GM13976 (cell line): ENCODE data around the gene LMCD1.

Source experiments
- DNase-seq: peaks from one replicate; pipeline ENCODE4 v3.0.0; 2012; ENCODE audit warnings: low spot score
- in situ Hi-C: fragments of 300-500 bp; cut with MboI; formaldehyde crosslinking; loops from one replicate; pipeline ENCODE4 v1.12.0; 2022; ENCODE audit warnings: low sequenced_read_pairs, mixed read lengths, inconsistent platforms; ENCODE audit not compliant: unreplicated experiment
- TF ChIP-seq, protein P1 (sequence below): IDR thresholded peaks from 2 replicates; pipeline ENCODE4 v1.5.1; 2012; ENCODE audit warnings: borderline replicate concordance, mild to moderate bottlenecking; ENCODE audit not compliant: insufficient read depth; ENCODE audit errors: extremely low read depth, missing control alignments, control extremely low read depth

Gene LMCD1

DNA sequence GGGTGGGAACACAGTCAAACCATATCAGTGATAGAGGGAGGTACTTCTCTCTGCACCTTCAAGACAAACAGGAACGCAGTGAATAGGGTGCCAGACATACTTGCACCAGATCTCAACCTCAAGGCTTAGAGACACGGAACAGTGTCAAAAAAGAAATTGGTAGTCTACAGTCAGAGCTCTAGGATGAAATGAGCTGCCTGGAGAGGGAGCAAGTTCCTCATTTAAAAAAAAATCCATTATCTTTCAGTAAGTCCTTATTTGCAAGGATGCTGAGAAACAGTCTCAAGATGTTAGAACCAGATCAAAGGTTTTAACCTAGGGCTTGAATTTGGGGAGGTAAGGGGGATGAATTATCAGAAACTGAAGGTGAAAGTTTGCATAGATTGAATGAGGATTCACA is 20.2 kb upstream of the LMCD1 start:
- in situ Hi-C loops, result no loop called here
- no peak for DNase-seq
- TF ChIP-seq, protein P1, sequence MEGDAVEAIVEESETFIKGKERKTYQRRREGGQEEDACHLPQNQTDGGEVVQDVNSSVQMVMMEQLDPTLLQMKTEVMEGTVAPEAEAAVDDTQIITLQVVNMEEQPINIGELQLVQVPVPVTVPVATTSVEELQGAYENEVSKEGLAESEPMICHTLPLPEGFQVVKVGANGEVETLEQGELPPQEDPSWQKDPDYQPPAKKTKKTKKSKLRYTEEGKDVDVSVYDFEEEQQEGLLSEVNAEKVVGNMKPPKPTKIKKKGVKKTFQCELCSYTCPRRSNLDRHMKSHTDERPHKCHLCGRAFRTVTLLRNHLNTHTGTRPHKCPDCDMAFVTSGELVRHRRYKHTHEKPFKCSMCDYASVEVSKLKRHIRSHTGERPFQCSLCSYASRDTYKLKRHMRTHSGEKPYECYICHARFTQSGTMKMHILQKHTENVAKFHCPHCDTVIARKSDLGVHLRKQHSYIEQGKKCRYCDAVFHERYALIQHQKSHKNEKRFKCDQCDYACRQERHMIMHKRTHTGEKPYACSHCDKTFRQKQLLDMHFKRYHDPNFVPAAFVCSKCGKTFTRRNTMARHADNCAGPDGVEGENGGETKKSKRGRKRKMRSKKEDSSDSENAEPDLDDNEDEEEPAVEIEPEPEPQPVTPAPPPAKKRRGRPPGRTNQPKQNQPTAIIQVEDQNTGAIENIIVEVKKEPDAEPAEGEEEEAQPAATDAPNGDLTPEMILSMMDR, result no peak

DNA sequence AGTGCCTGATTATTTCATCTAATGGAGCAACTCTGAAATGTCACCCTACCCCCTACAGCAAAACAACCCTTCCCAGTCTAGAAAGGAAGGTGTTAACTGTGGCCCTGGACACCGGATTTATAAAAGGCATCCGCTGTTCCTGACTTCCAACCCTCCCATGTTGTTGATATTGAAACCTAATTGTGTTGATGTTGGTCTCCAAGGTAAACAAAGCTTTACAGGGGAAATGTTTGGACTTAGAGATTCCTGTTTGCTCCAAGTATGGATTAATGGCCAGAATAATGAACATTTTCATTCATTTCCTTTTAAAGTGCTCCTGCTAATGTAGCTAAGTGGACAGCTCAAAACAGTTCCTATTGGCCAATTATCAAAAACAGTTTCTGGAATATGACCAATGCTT is 19.4 kb upstream of the LMCD1 start:
- in situ Hi-C loops, result no loop called here
- TF ChIP-seq, protein P1, result no peak
- no peak for DNase-seq

DNA sequence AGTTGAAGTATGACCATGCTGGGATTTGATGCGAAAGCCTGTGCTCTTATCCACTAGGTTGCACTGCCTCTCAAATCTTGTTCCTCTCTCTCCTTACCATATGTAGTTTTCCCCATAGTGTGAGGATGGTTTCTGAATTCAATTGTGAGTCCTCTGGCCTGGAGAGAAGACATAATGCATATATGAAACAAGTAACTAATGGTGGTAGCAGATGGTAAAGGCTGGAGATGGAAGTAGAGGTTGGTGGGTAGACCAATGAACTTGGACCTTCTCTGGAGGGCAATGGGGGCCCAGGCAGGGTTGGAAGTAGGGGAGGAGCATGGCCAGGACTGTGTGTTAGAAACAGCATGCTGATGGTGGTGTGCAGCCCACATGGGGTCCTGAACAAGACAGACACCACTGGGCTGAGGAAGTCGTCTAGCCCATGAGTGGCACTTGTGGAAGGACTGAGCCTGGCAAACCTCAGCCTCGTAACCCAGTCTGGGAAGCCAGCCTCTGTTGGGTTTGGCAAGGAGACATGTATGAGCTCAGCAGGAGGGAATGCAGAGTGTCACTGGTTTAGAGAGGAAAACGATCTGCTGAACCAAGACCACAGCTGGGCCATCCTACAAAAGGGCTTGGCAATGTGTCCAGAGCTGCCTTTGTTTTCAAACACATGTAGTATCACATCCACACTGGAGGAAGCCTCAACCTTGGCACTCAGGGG is 18.5 kb upstream of the LMCD1 start:
- no peak for DNase-seq
- in situ Hi-C loops, result no loop called here
- TF ChIP-seq, protein P1, result no peak

DNA sequence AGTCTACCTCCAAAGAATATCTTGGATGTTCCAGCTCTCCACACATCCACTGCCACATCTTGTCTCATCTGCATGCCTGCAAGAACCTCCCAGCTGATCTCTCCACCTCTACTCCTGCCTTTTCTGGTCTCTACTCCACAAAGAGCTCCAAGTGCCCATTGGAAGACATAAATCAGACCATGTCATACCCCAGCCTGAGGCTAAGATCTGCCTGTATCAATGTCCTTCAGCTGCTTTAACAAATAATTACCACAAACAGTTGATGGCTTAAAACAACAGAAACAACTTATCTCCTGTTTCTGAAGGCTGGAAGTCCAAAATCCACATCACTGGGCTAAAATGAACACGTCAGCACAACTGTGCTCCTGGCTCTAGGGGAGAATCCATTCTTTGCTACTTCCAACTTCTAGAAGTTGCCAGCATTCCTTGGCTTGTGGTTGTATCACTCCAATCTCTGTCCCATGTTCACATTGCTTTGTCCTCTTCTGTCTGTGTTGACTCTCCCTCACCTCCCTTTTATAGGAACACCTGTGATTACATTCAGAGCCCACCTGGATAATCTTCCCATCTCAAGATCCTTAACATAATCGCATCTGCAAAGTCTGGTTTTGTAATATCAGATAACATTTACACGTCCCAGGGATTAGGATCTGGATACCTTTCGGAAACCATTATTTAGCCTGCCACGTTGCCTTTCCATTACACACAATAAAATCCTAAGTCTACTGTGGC is 17.0 kb upstream of the LMCD1 start:
- TF ChIP-seq, protein P1, result no peak
- in situ Hi-C loops, result no loop called here
- DNase-seq, result no peak

DNA sequence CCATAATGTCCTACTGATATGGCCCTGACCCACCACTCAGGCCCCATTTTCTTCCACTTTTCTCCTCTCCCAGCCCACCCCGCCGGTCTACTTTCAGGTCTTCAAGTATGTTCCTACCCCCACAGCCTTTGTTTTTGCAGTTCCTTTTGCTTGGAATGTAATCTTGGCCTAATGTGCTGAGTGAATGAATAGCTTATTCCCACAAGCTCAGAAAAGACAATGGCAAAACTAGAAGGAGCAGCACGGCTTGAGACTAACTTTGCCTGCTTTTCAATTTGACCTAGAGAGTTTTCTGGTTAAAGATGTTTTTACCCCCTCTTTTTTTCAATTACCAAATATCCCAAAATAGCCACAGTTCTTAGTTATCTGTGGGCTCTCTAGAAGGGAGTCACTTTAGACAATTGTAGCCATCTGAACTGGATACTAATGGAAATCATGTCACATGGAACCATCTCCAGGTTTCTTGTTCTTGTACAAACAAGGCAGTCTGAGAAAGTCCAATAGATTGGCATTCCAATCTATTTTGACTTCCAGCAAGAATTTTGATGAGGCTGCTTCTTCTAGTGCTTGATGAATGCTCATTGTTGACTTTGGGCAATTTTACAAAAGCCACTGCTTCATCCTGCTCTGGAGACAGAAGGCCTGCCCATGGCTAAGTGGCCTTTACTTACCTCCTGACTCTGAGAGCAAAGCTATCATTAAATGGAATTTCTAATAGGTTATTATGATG is 16.3 kb upstream of the LMCD1 start:
- DNase-seq, result no peak
- in situ Hi-C loops, result no loop called here
- TF ChIP-seq, protein P1, result no peak

DNA sequence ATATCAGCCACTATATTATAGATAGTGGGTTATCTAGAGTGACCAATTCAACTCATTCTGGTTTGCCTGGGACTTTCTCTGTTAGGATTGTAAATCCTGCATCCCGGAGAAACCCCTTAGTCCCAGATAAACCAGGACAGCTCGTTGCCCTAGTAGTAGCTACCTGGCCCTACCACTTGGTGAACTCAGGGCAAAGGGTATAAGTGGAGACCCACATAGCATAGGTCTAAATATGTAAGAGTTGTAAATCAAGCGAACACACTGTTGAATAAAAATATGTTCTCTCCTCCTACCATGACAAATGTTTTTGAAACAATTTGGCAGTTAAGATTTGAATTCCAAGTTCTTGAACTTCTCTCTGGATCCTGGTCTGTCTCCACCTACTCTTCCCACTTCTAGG is 15.7 kb upstream of the LMCD1 start:
- TF ChIP-seq, protein P1, result no peak
- in situ Hi-C loops, result no loop called here
- no peak for DNase-seq
